ENCODE measurements around the gene HSPA5. TPM values are rescaled to one million over a fixed set of nuclear protein-coding genes. Genes with fewer than 3 reads are reported as not detected.

HSPA5 gene
- total and polyA plus RNA-seq, 12 donors, result 30.0 to 677 (median 102) TPM

DNA sequence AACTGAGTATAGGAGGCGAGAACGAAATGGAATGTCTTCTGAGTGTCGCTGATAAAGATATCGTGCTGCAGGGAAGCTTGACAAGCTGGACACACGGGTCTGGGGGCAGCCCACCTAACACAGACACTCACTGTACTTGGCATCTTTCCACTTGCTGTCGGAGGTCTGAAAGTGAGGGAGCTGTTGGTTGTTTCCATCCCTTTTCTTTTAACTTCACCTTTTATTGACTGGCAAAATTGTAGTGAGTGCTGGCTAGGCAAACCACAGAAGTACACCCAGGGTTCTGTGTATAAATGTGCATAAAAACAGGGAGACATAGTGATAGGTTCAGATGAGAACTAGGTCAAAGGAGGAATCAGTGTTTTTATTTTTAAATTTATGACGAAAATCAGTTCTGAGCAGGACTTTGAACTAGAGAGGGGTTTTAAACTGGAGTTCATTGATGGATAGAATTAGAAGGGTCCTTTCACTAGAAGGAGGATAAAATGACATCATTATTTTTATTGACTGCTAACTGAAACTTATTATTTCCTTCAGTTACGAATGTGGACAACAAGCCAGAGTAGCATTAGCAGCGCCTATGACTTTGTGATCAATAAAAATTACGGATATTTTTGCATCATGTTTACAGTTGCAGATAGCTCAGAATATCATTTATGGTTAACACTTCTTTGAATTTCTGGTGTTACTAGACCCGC lies 21.3 kb upstream of the HSPA5 start:
- peak in 1 of 2 donors; percentile 23 for TF ChIP-seq POLR2A (IDR thresholded peaks at IDR 0.05)
- TF ChIP-seq CTCF (IDR thresholded peaks at IDR 0.05), result no peak
- Histone ChIP-seq H3K27me3 (no peaks in the 10 kb centered on the region), H3K4me3 (peak overlapping the region in 3 of 4 donors; percentile 81 to 97 (median 97)), H3K4me1 (replicated peaks in 1 of 2) (peaks cover 15 to 20% of the 10 kb centered on the region in 2 donors), H3K36me3 (replicated peaks in 1 of 2) (no peaks in the 10 kb centered on the region), H3K9me3 (replicated peaks in 1 of 3) (no peaks in the 10 kb centered on the region), H3K27ac (peak overlapping the region in 3 of 5 donors; percentile 70 to 93 (median 79))
- 19 to 22% (median 20%) methylated on average over 11 of the region's 11 CpGs for WGBS, 4 donors
- no peak for DNase-seq
- intact Hi-C loops (cut with DNase I), result no loop called here

DNA sequence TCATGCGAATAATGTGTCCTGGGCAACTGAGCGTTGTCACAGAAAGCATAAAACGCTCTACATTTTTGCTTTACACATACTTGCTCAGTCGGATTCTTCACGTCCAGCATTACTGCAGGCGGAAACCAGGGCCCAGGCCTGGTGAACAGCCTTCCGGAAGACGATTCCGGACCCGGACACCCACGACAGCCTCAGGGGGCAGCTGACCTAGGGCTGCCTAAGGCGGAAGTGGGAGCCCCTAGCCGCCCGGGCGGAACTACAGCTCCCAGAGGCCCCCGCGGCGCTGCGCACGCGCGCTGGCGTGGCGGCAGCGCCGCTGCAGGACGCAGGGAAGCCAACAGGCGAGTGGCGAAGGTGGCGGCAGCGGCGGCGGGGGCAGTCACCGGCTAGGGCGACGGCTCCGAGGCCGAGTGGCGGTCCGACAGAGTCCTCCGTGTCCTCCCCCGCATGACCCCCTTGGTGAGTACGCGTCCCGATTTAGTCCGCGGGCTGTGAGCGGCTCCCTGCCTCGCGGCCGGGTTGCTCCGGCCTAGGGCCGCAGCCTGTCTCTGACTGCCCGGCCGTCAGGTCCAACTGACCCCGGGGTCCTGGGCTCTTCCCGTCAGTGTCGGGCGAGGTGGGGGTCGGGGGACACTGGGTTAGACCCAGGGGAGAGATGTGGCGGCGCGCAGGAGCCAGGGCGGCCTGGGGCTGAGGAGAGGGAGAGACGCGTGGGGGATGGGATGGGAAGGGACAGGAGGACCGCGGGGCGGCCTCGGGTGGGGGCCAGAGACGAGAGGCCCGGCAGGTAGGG lies 20.6 kb upstream of the HSPA5 start, which contains the start of gene GAPVD1:
Gene GAPVD1 (plus strand): TSS at position 326 of the 793 bp plus-strand sequence. CDS start 37,096 bp downstream, outside the sequence.
- WGBS, 4 donors, result 1 to 6% (median 3%) methylated on average over 29 to 72 of the region's 72 CpGs
- no peaks in the 10 kb centered on the region for H3K9me3 ChIP-seq (replicated peaks in 1 of 3)
- no peaks in the 10 kb centered on the region for H3K36me3 ChIP-seq (replicated peaks in 1 of 2)
- peak; percentile 89 to 93 (median 91) for DNase-seq
- H3K4me3 ChIP-seq, result peak within 1 kb of the TSS; percentile 66 to 97 (median 89)
- peaks cover 15 to 20% of the 10 kb centered on the region in 2 donors for H3K4me1 ChIP-seq (replicated peaks in 1 of 2)
- no peaks in the 10 kb centered on the region for H3K27me3 ChIP-seq
- peak; percentile 51 to 81 for TF ChIP-seq POLR2A (IDR thresholded peaks at IDR 0.05)
- peak in 4 of 6 experiments; percentile 31 to 57 (median 46) for TF ChIP-seq CTCF (IDR thresholded peaks at IDR 0.05)
- intact Hi-C loops (cut with DNase I), result no loop called here
- H3K27ac ChIP-seq, result peak within 1 kb of the TSS; percentile 34 to 93 (median 75)

GRCh38 chr9:125260561-125260960 lies 19.4 kb upstream of the HSPA5 start:
- peak overlapping the region in 1 of 4 donors; percentile 97 for H3K4me3 ChIP-seq
- H3K36me3 ChIP-seq (replicated peaks in 1 of 2), result no peaks in the 10 kb centered on the region
- no peaks in the 10 kb centered on the region for H3K27me3 ChIP-seq
- peak overlapping the region in 1 of 5 donors; percentile 93 for H3K27ac ChIP-seq
- no peak for DNase-seq
- H3K9me3 ChIP-seq (replicated peaks in 1 of 3), result no peaks in the 10 kb centered on the region
- H3K4me1 ChIP-seq (replicated peaks in 1 of 2), result peaks cover 15 to 20% of the 10 kb centered on the region in 2 donors
- intact Hi-C loops (cut with DNase I), result no loop called here
- TF ChIP-seq CTCF (IDR thresholded peaks at IDR 0.05) (no peak), POLR2A (IDR thresholded peaks at IDR 0.05) (no peak)

DNA sequence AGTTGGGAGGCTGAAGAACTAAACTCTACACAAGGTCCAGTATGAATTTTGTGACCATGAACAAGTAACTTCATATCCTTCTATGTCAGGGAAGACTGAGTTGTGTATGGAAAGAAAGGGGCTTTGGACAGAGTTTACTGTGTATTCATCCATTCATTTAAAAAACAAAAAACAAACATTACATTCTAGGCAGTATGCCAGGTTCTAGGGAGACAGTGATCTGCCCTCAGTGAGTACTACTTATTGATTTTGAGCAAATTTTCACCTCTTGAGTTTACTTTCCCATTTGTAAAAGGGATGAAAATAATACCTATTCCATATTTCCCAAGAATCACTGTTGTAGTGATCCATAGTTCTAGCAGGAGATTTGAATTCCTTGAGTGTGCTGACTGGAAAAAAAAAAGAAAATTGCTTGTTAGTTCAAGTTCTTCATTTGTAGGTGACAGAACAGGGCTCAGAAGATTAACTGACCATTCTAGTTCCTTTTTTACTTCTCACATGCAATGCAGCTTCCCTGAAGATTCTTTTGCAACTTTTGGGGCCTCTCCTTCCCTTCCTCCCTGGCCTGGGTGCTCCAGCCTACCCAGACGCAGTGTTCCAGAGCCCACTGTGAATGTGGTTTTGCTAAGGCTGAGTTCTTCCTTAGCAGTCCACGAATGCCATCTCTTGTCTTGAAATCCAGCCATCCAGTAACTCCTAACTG lies 17.8 kb upstream of the HSPA5 start:
- Histone ChIP-seq H3K4me3 (no peak overlapping the region), H3K9me3 (replicated peaks in 1 of 3) (no peaks in the 10 kb centered on the region), H3K36me3 (replicated peaks in 1 of 2) (no peaks in the 10 kb centered on the region), H3K27me3 (no peaks in the 10 kb centered on the region), H3K4me1 (replicated peaks in 1 of 2) (peaks cover 9 to 17% of the 10 kb centered on the region in 2 donors), H3K27ac (no peak overlapping the region)
- peak in 1 of 7 donors; percentile 29 for DNase-seq
- no peak for TF ChIP-seq CTCF (IDR thresholded peaks at IDR 0.05)
- TF ChIP-seq POLR2A (IDR thresholded peaks at IDR 0.05), result no peak
- intact Hi-C loops (cut with DNase I), result loop anchor here in 1 of 2 donors (5.0 kb wide), 1 partner anchor 113 kb away; no protein-coding TSS in a partner anchor
- WGBS, 4 donors, result 43 to 65% (median 59%) methylated on average over 2 of the region's 2 CpGs

Data from adrenal gland (tissue), 12 donors.